ENCODE data around the gene PKP4.
"Not testable (repeated sequence)": the region's sequence is repeated elsewhere in the genome, so short reads cannot be mapped to it uniquely, and the experiment has no call there.

The PKP4 gene

GRCh38 chr2:158464426-158465281 lies 7.9 kb downstream of the PKP4 start:
- DNase-seq (ENCODE audit: low spot score), result peak; percentile 43

GRCh38 chr2:158467248-158467647 lies 10.5 kb downstream of the PKP4 start:
- no peak for DNase-seq (ENCODE audit: low spot score)

- DNase-seq (ENCODE audit: low spot score), result not testable (repeated sequence)
Observed at GRCh38 chr2:158472829-158473228, 16.1 kb downstream of the PKP4 start.

- not testable (repeated sequence) for DNase-seq (ENCODE audit: low spot score)
Observed at GRCh38 chr2:158473300-158473699, 16.5 kb downstream of the PKP4 start.

GRCh38 chr2:158473719-158474392 lies 17.1 kb downstream of the PKP4 start:
- no peak for DNase-seq (ENCODE audit: low spot score)

- DNase-seq (ENCODE audit: low spot score), result not testable (repeated sequence)
Observed at GRCh38 chr2:158474526-158475011, 17.8 kb downstream of the PKP4 start.

GRCh38 chr2:158477202-158477601 lies 20.4 kb downstream of the PKP4 start:
- no peak for DNase-seq (ENCODE audit: low spot score)

- DNase-seq (ENCODE audit: low spot score), result no peak
Observed at GRCh38 chr2:158478237-158478636, 21.5 kb downstream of the PKP4 start.

- DNase-seq (ENCODE audit: low spot score), result no peak
Observed at GRCh38 chr2:158478816-158479215, 22.1 kb downstream of the PKP4 start.

GRCh38 chr2:158481116-158481515 lies 24.4 kb downstream of the PKP4 start:
- DNase-seq (ENCODE audit: low spot score), result no peak

GRCh38 chr2:158482594-158482993 lies 25.8 kb downstream of the PKP4 start:
- no peak for DNase-seq (ENCODE audit: low spot score)

GRCh38 chr2:158484892-158485556 lies 28.3 kb downstream of the PKP4 start:
- DNase-seq (ENCODE audit: low spot score), result no peak

GRCh38 chr2:158486150-158486969 lies 29.6 kb downstream of the PKP4 start:
- no peak for DNase-seq (ENCODE audit: low spot score)

- no peak for DNase-seq (ENCODE audit: low spot score)
Observed at GRCh38 chr2:158486970-158487325, 30.2 kb downstream of the PKP4 start.

- DNase-seq (ENCODE audit: low spot score), result no peak
Observed at GRCh38 chr2:158487419-158487818, 30.7 kb downstream of the PKP4 start.

GRCh38 chr2:158488442-158489216 lies 31.9 kb downstream of the PKP4 start:
- no peak for DNase-seq (ENCODE audit: low spot score)

GRCh38 chr2:158489366-158490112 lies 32.8 kb downstream of the PKP4 start:
- no peak for DNase-seq (ENCODE audit: low spot score)

- no peak for DNase-seq (ENCODE audit: low spot score)
Observed at GRCh38 chr2:158491072-158491471, 34.3 kb downstream of the PKP4 start.

GRCh38 chr2:158493458-158493857 lies 36.7 kb downstream of the PKP4 start:
- DNase-seq (ENCODE audit: low spot score), result no peak

- no peak for DNase-seq (ENCODE audit: low spot score)
Observed at GRCh38 chr2:158495175-158495574, 38.4 kb downstream of the PKP4 start.

All from germinal center (tissue), 1 donor.